Neural progenitor cell (in vitro differentiated cells): ENCODE results near the gene CDH13. TPM values are rescaled to one million over a fixed set of nuclear protein-coding genes. Genes with fewer than 3 reads are reported as not detected.

ENCODE experiments used
- DNase-seq: peaks from one replicate; pipeline ENCODE4 v3.0.0-alpha.2; 2016; ENCODE audit warnings: low spot score
- H2AFZ ChIP-seq: fragments of 200-600 bp; sonication (generic); replicated peaks from 2 replicates; pipeline ENCODE4 v1.6.1; 2016; ENCODE audit warnings: antibody characterized with exemption
- H3F3A ChIP-seq: fragments of 200-600 bp; sonication (generic); 2 replicates; pipeline ENCODE4 v1.6.1; 2016; ENCODE audit warnings: antibody characterized with exemption, low read depth
- H3K27ac ChIP-seq: fragments of 200-600 bp; sonication (generic); 2 replicates; pipeline ENCODE4 v1.5.1; 2016; ENCODE audit warnings: mild to moderate bottlenecking
- H3K27me3 ChIP-seq: fragments of 200-600 bp; sonication (generic); 2 replicates; pipeline ENCODE4 v1.6.1; 2016; ENCODE audit warnings: mild to moderate bottlenecking, moderate library complexity
- H3K36me3 ChIP-seq: fragments of 200-600 bp; sonication (generic); 2 replicates; pipeline ENCODE4 v1.5.1; 2016
- H3K4me1 ChIP-seq: fragments of 200-600 bp; sonication (generic); 2 replicates; pipeline ENCODE4 v1.6.1; 2016; ENCODE audit warnings: mixed run types
- H3K4me2 ChIP-seq: fragments of 200-600 bp; sonication (generic); 2 replicates; pipeline ENCODE4 v1.6.1; 2016
- H3K4me3 ChIP-seq: fragments of 200-600 bp; sonication (generic); 2 replicates; pipeline ENCODE4 v1.5.1; 2016
- H3K79me2 ChIP-seq: fragments of 200-600 bp; sonication (generic); 2 replicates; pipeline ENCODE4 v1.6.1; 2016; ENCODE audit warnings: low read depth
- H3K9ac ChIP-seq: fragments of 200-600 bp; sonication (generic); 2 replicates; pipeline ENCODE4 v1.6.1; 2016
- H3K9me3 ChIP-seq: fragments of 200-600 bp; sonication (generic); 2 replicates; pipeline ENCODE4 v1.5.1; 2016; ENCODE audit warnings: low read depth
- H4K20me1 ChIP-seq: fragments of 200-600 bp; sonication (generic); 2 replicates; pipeline ENCODE4 v1.6.1; 2016; ENCODE audit warnings: low read depth
- H3K27ac Mint-ChIP-seq: 3 replicates; pipeline ENCODE4 v1.8.0; 2021; ENCODE audit warnings: mixed read lengths
- H3K27me3 Mint-ChIP-seq: 2 replicates; pipeline ENCODE4 v1.8.0; 2022; ENCODE audit warnings: low read depth, mild to moderate bottlenecking, inconsistent platforms, moderate library complexity, mixed read lengths; ENCODE audit not compliant: insufficient read depth
- H3K36me3 Mint-ChIP-seq: 3 replicates; pipeline ENCODE4 v1.8.0; 2021; ENCODE audit warnings: mixed read lengths
- H3K4me1 Mint-ChIP-seq: 3 replicates; pipeline ENCODE4 v1.8.0; 2021; ENCODE audit warnings: mixed read lengths
- H3K4me3 Mint-ChIP-seq: 3 replicates; pipeline ENCODE4 v1.8.0; 2021; ENCODE audit warnings: mild to moderate bottlenecking, moderate library complexity, mixed read lengths
- H3K9me3 Mint-ChIP-seq: 3 replicates; pipeline ENCODE4 v1.8.0; 2020; ENCODE audit warnings: mixed read lengths
- EZH2 ChIP-seq: fragments of 200-600 bp; sonication (generic); IDR thresholded peaks from 2 replicates; pipeline ENCODE4 v1.6.1; 2017; ENCODE audit warnings: antibody characterized with exemption, mild to moderate bottlenecking, moderate library complexity
- EZH2phosphoT487 ChIP-seq: fragments of 200-600 bp; sonication (generic); IDR thresholded peaks from 2 replicates; pipeline ENCODE4 v1.6.1; 2017; ENCODE audit warnings: antibody characterized with exemption
- total RNA-seq: library from RNA; depleted of rRNA; stranded (reverse); fragments of >200 nt; gene quantifications from 2 replicates; pipeline ENCODE4 v1.2.3, GENCODE V29; 2015; ENCODE audit warnings: low replicate concordance
- TF ChIP-seq, protein P1 (sequence below): fragments of 200-600 bp; sonication (generic); IDR thresholded peaks from 2 replicates; pipeline ENCODE4 v1.5.1; 2017; ENCODE audit warnings: antibody characterized with exemption, mild to moderate bottlenecking

CDH13 gene
- total RNA-seq, 1 donor from 2014 or later, result 3.0 TPM

- H3K27me3 ChIP-seq, result no peaks in the 10 kb centered on the region
- H3K4me1 Mint-ChIP-seq, result no peaks in the 10 kb centered on the region
Observed at GRCh38 chr16:83355570-83356218, 728.9 kb downstream of the CDH13 start.

DNA sequence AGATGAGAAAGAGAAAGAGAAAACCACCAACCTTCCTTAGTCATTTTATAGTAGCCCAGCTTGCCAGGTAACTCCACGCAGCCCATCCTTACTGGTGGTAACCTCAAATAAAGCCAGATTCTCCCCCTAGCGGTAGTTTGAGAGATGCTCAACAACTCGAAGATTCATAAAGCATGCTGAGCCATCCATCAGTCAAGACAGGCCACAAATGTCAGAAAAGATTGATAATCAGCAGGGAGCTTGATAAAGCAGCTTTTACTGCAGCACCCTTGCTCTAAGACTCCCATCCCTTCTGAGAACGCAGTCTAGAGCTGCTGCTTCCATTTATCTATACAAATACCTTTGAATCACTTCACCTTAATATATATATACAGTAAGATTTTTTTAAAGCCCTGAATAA is 729.5 kb downstream of the CDH13 start:
- Histone ChIP-seq H3K4me1 (no peaks in the 10 kb centered on the region), H3K27me3 (no peaks in the 10 kb centered on the region), H4K20me1 (no peaks in the 10 kb centered on the region), H3K9ac (no peak overlapping the region), H3F3A (no peaks in the 10 kb centered on the region), H3K79me2 (no peaks in the 10 kb centered on the region), H3K27ac (no peak overlapping the region), H3K36me3 (no peaks in the 10 kb centered on the region), H2AFZ (no peak overlapping the region), H3K4me3 (no peak overlapping the region), H3K9me3 (no peaks in the 10 kb centered on the region), H3K4me2 (no peak overlapping the region)
- TF ChIP-seq EZH2phosphoT487 (no peak), EZH2 (no peak)
- TF ChIP-seq, protein P1, sequence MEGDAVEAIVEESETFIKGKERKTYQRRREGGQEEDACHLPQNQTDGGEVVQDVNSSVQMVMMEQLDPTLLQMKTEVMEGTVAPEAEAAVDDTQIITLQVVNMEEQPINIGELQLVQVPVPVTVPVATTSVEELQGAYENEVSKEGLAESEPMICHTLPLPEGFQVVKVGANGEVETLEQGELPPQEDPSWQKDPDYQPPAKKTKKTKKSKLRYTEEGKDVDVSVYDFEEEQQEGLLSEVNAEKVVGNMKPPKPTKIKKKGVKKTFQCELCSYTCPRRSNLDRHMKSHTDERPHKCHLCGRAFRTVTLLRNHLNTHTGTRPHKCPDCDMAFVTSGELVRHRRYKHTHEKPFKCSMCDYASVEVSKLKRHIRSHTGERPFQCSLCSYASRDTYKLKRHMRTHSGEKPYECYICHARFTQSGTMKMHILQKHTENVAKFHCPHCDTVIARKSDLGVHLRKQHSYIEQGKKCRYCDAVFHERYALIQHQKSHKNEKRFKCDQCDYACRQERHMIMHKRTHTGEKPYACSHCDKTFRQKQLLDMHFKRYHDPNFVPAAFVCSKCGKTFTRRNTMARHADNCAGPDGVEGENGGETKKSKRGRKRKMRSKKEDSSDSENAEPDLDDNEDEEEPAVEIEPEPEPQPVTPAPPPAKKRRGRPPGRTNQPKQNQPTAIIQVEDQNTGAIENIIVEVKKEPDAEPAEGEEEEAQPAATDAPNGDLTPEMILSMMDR, result peak; percentile 76
- H3K27me3 Mint-ChIP-seq, result peaks cover 3% of the 10 kb centered on the region
- H3K9me3 Mint-ChIP-seq, result no peaks in the 10 kb centered on the region
- H3K27ac Mint-ChIP-seq, result no peak overlapping the region
- no peak overlapping the region for H3K4me3 Mint-ChIP-seq
- H3K36me3 Mint-ChIP-seq, result no peaks in the 10 kb centered on the region
- no peaks in the 10 kb centered on the region for H3K4me1 Mint-ChIP-seq
- peak; percentile 82 for DNase-seq

More at GRCh38 chr16:83355570-83356218, 728.9 kb downstream of the CDH13 start:
- Histone ChIP-seq H3F3A (no peaks in the 10 kb centered on the region), H3K9ac (no peak overlapping the region), H3K4me3 (no peak overlapping the region), H3K4me2 (no peak overlapping the region), H3K9me3 (no peaks in the 10 kb centered on the region), H2AFZ (no peak overlapping the region), H3K4me1 (no peaks in the 10 kb centered on the region), H3K79me2 (no peaks in the 10 kb centered on the region), H3K27ac (no peak overlapping the region), H3K36me3 (no peaks in the 10 kb centered on the region), H4K20me1 (no peaks in the 10 kb centered on the region)
- peaks cover 3% of the 10 kb centered on the region for H3K27me3 Mint-ChIP-seq
- H3K4me3 Mint-ChIP-seq, result no peak overlapping the region
- no peaks in the 10 kb centered on the region for H3K9me3 Mint-ChIP-seq
- H3K36me3 Mint-ChIP-seq, result no peaks in the 10 kb centered on the region
- H3K27ac Mint-ChIP-seq, result no peak overlapping the region
- DNase-seq, result no peak
- TF ChIP-seq, protein P1, result no peak
- no peak for TF ChIP-seq EZH2phosphoT487
- no peak for TF ChIP-seq EZH2

- no peak overlapping the region for H3K4me3 Mint-ChIP-seq
- Histone ChIP-seq H3K9ac (no peak overlapping the region), H3K4me1 (no peaks in the 10 kb centered on the region), H2AFZ (no peak overlapping the region), H3K27me3 (no peaks in the 10 kb centered on the region), H3K79me2 (no peaks in the 10 kb centered on the region), H3K4me3 (no peak overlapping the region), H4K20me1 (no peaks in the 10 kb centered on the region), H3K27ac (no peak overlapping the region), H3K9me3 (no peaks in the 10 kb centered on the region), H3K4me2 (no peak overlapping the region), H3F3A (no peaks in the 10 kb centered on the region), H3K36me3 (no peaks in the 10 kb centered on the region)
- H3K4me1 Mint-ChIP-seq, result no peaks in the 10 kb centered on the region
- DNase-seq, result no peak
- H3K27me3 Mint-ChIP-seq, result peaks cover 3% of the 10 kb centered on the region
- H3K27ac Mint-ChIP-seq, result no peak overlapping the region
- no peak for TF ChIP-seq EZH2
- TF ChIP-seq, protein P1, result no peak
- TF ChIP-seq EZH2phosphoT487, result no peak
- no peaks in the 10 kb centered on the region for H3K36me3 Mint-ChIP-seq
- no peaks in the 10 kb centered on the region for H3K9me3 Mint-ChIP-seq
Observed at GRCh38 chr16:83356986-83357385, 730.2 kb downstream of the CDH13 start.
